ENCODE data around the gene UMAD1.

DNA sequence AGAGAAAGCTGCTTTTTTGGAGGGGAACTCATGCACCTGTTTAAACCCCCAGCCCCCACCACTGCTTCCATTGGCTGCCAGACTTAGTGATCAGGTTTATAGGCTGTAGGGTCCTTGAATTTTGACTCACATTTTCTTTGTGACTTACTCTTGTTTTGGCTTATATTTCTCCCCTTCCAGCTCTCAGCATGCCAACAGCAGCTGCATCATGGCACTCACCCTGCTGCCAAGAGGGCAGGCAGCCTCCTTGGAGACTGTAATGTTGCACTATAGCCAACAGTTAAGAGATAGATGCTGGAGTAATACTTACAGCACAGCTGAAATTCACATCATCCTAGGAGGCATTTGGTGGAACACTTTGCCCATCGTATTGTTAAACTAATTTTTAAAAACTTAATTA lies 230.0 kb downstream of the UMAD1 start:
- TF ChIP-seq, protein P1, sequence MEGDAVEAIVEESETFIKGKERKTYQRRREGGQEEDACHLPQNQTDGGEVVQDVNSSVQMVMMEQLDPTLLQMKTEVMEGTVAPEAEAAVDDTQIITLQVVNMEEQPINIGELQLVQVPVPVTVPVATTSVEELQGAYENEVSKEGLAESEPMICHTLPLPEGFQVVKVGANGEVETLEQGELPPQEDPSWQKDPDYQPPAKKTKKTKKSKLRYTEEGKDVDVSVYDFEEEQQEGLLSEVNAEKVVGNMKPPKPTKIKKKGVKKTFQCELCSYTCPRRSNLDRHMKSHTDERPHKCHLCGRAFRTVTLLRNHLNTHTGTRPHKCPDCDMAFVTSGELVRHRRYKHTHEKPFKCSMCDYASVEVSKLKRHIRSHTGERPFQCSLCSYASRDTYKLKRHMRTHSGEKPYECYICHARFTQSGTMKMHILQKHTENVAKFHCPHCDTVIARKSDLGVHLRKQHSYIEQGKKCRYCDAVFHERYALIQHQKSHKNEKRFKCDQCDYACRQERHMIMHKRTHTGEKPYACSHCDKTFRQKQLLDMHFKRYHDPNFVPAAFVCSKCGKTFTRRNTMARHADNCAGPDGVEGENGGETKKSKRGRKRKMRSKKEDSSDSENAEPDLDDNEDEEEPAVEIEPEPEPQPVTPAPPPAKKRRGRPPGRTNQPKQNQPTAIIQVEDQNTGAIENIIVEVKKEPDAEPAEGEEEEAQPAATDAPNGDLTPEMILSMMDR (conservative IDR thresholded peaks at IDR 0.05; ENCODE audit: low read length), result no peak
- no peak for TF ChIP-seq EZH2phosphoT487 (IDR thresholded peaks at IDR 0.05; ENCODE audit: borderline replicate concordance)
